H1 (cell line): ENCODE results near the gene RTEL1. TPM values are rescaled to one million over a fixed set of nuclear protein-coding genes. Genes with fewer than 3 reads are reported as not detected.

Experiments
- CTCF ChIA-PET: fragments of 300-600 bp; sonication (Branson Sonifier 250); formaldehyde crosslinking; loops from one replicate; lab custom pipeline; 2021; ENCODE audit not compliant: partially characterized antibody; lab: Charles Lee
- POLR2A ChIA-PET: fragments of 300-600 bp; sonication (Branson Sonifier 250); formaldehyde crosslinking; loops from one replicate; lab custom pipeline; 2021; ENCODE audit warnings: inconsistent platforms; ENCODE audit not compliant: partially characterized antibody; lab: Charles Lee
- DNase-seq, 2 experiments: peaks; one replicate each; pipeline versions ENCODE4 v3.0.0 to v3.0.0-alpha.2; 2010 to 2022; ENCODE audit warnings: low spot score in 2 of 2, low read depth in 1 of 2, mixed read lengths in 1 of 2
- FAIRE-seq: peaks from 2 replicates; lab custom pipeline; 2011; peaks lifted over from hg19 to GRCh38; lab: Jason Lieb, UNC
- H2AFZ ChIP-seq: 2 replicates; pipeline ENCODE4 v1.8.1; 2012; ENCODE audit warnings: low read length, inconsistent platforms
- H2AK5ac ChIP-seq: 2 replicates; pipeline ENCODE4 v1.6.1; 2013; ENCODE audit warnings: low read depth, low read length
- H2BK120ac ChIP-seq: replicated peaks from 2 replicates; pipeline ENCODE3; 2013; ENCODE audit warnings: low read depth, low read length, inconsistent platforms
- H2BK12ac ChIP-seq: 2 replicates; pipeline ENCODE4 v1.6.1; 2013; ENCODE audit warnings: low read depth, low read length
- H2BK15ac ChIP-seq: 2 replicates; pipeline ENCODE4 v1.6.1; 2013; ENCODE audit warnings: low read length
- H2BK20ac ChIP-seq: 2 replicates; pipeline ENCODE4 v1.6.1; 2013; ENCODE audit warnings: low read length
- H2BK5ac ChIP-seq: 2 replicates; pipeline ENCODE4 v1.6.1; 2013; ENCODE audit warnings: low read depth, low read length
- H3K14ac ChIP-seq: 2 replicates; pipeline ENCODE4 v1.6.1; 2013; ENCODE audit warnings: inconsistent platforms; ENCODE audit not compliant: insufficient read length
- H3K18ac ChIP-seq: 2 replicates; pipeline ENCODE4 v1.6.1; 2013; ENCODE audit warnings: low read length; ENCODE audit errors: extremely low read depth
- H3K23ac ChIP-seq: 2 replicates; pipeline ENCODE4 v1.6.1; 2013; ENCODE audit warnings: inconsistent platforms; ENCODE audit not compliant: insufficient read length
- H3K23me2 ChIP-seq: 2 replicates; pipeline ENCODE4 v1.6.1; 2013; ENCODE audit warnings: low read depth, low read length
- H3K27ac ChIP-seq: 2 replicates; pipeline ENCODE4 v1.6.1; 2011; ENCODE audit warnings: low read depth, low read length, inconsistent platforms
- H3K27me3 ChIP-seq, 4 experiments: replicated peaks in 1 of 4; 1 replicate in 1 of 4; 2 replicates in 3 of 4; pipeline versions ENCODE4 v1.6.1 to v1.8.1; 2011 to 2013; ENCODE audit warnings: low read length in 3 of 4, mild to moderate bottlenecking in 3 of 4, inconsistent platforms in 2 of 4, mixed read lengths in 2 of 4, moderate library complexity in 1 of 4; ENCODE audit not compliant: control insufficient read depth in 3 of 4, insufficient read depth in 3 of 4; ENCODE audit errors: extremely low read depth in 1 of 4
- H3K36me3 ChIP-seq, 4 experiments: 2 replicates each; pipeline versions ENCODE4 v1.6.1 to v1.8.1; 2011 to 2013; ENCODE audit warnings: mild to moderate bottlenecking in 4 of 4, low read length in 3 of 4, moderate library complexity in 2 of 4, control low read depth in 1 of 4, inconsistent platforms in 1 of 4; ENCODE audit not compliant: insufficient read depth in 4 of 4, control insufficient read depth in 2 of 4
- H3K4ac ChIP-seq: replicated peaks from 2 replicates; pipeline ENCODE3; 2013; ENCODE audit warnings: low read length, low read depth, mixed read lengths, inconsistent platforms; ENCODE audit not compliant: insufficient read length
- H3K4me1 ChIP-seq, 4 experiments: replicated peaks in 1 of 4; 1 replicate in 1 of 4; 2 replicates in 3 of 4; pipeline versions ENCODE4 v1.6.1 to v1.8.1; 2011 to 2013; ENCODE audit warnings: low read length in 3 of 4, inconsistent platforms in 2 of 4, mixed read lengths in 1 of 4; ENCODE audit not compliant: insufficient read depth in 4 of 4, control insufficient read depth in 3 of 4
- H3K4me2 ChIP-seq, 2 experiments: 2 replicates each; pipeline versions ENCODE4 v1.6.1 to v1.8.1; 2011 to 2013; ENCODE audit warnings: low read depth in 2 of 2, low read length in 2 of 2, control low read depth in 1 of 2, inconsistent platforms in 1 of 2, mild to moderate bottlenecking in 1 of 2; ENCODE audit not compliant: insufficient read depth in 1 of 2
- H3K4me3 ChIP-seq, 4 experiments: fragments of 200-600, 300-600 bp in 1 of 4; sonication (generic), shearing (Covaris generic), sonication (Bioruptor Twin) in 1 of 4; 2 replicates each; pipeline versions ENCODE4 v1.5.1 to v1.8.1; 2011 to 2016; ENCODE audit warnings: low read length in 4 of 4, low read depth in 3 of 4, control low read depth in 2 of 4, inconsistent platforms in 2 of 4, mild to moderate bottlenecking in 2 of 4, mixed read lengths in 1 of 4, moderate library complexity in 1 of 4; ENCODE audit not compliant: insufficient read depth in 2 of 4; ENCODE audit errors: extremely low read depth in 1 of 4
- H3K56ac ChIP-seq: replicated peaks from 2 replicates; pipeline ENCODE3; 2013; ENCODE audit warnings: low read depth, mild to moderate bottlenecking, mixed read lengths, low read length, inconsistent platforms; ENCODE audit not compliant: insufficient read length
- H3K79me1 ChIP-seq: 2 replicates; pipeline ENCODE4 v1.6.1; 2013; ENCODE audit warnings: low read depth, low read length, control low read depth
- H3K79me2 ChIP-seq, 2 experiments: 2 replicates each; pipeline versions ENCODE4 v1.6.1 to v1.8.1; 2012 to 2013; ENCODE audit warnings: low read length in 2 of 2, mild to moderate bottlenecking in 2 of 2, inconsistent platforms in 1 of 2; ENCODE audit not compliant: insufficient read depth in 2 of 2, control insufficient read depth in 1 of 2
- H3K9ac ChIP-seq, 4 experiments: replicated peaks in 1 of 4; 1 replicate in 1 of 4; 2 replicates in 3 of 4; pipeline versions ENCODE4 v1.6.1 to v1.8.1; 2011 to 2013; ENCODE audit warnings: low read depth in 3 of 4, low read length in 3 of 4, control low read depth in 2 of 4, mild to moderate bottlenecking in 2 of 4, moderate library complexity in 2 of 4, inconsistent platforms in 1 of 4; ENCODE audit errors: extremely low read depth in 1 of 4
- H3K9me3 ChIP-seq, 2 experiments: 2 replicates each; pipeline versions ENCODE4 v1.6.1 to v1.8.1; 2012 to 2013; ENCODE audit warnings: mild to moderate bottlenecking in 2 of 2, moderate library complexity in 2 of 2, control low read depth in 1 of 2, inconsistent platforms in 1 of 2, low read depth in 1 of 2, low read length in 1 of 2, mixed read lengths in 1 of 2; ENCODE audit not compliant: insufficient read depth in 2 of 2
- H4K20me1 ChIP-seq, 2 experiments: replicated peaks in 1 of 2; 2 replicates each; pipeline versions ENCODE3 to v1.8.1; 2011 to 2013; ENCODE audit warnings: inconsistent platforms in 2 of 2, low read length in 2 of 2, mild to moderate bottlenecking in 1 of 2; ENCODE audit not compliant: insufficient read depth in 2 of 2, control insufficient read depth in 1 of 2
- H4K5ac ChIP-seq: 2 replicates; pipeline ENCODE4 v1.6.1; 2013; ENCODE audit warnings: low read length, low read depth, mixed read lengths, inconsistent platforms; ENCODE audit not compliant: insufficient read length
- H4K8ac ChIP-seq: 2 replicates; pipeline ENCODE4 v1.8.0; 2013; ENCODE audit warnings: mild to moderate bottlenecking, moderate library complexity, low read length, inconsistent platforms; ENCODE audit not compliant: insufficient read depth; ENCODE audit errors: extremely low read depth
- H4K91ac ChIP-seq: replicated peaks from 2 replicates; pipeline ENCODE3; 2013; ENCODE audit warnings: low read length, mixed read lengths, inconsistent platforms; ENCODE audit not compliant: insufficient read length
- BACH1 ChIP-seq: IDR thresholded peaks from 2 replicates; pipeline ENCODE4 v1.6.1; 2012; ENCODE audit warnings: low read length, improper control_type of control experiment
- CBX5 ChIP-seq: fragments of 300-800, 300-1000 bp; sonication (generic); IDR thresholded peaks from 2 replicates; pipeline ENCODE4 v1.7.1; 2016; ENCODE audit warnings: antibody characterized with exemption, low read length, low read depth
- JUND ChIP-seq: IDR thresholded peaks from 2 replicates; pipeline ENCODE4 v1.6.1; 2011; ENCODE audit warnings: mild to moderate bottlenecking, improper control_type of control experiment, low read length
- MAFK ChIP-seq: IDR thresholded peaks from 2 replicates; pipeline ENCODE4 v1.6.1; 2012; ENCODE audit warnings: low read depth, mild to moderate bottlenecking, improper control_type of control experiment, low read length
- NANOG ChIP-seq: IDR thresholded peaks from 2 replicates; pipeline ENCODE4 v1.6.1; 2011; ENCODE audit warnings: low read length, low read depth, mild to moderate bottlenecking, inconsistent platforms; ENCODE audit not compliant: insufficient read depth, poor library complexity, severe bottlenecking
- POLR2A ChIP-seq, 2 experiments: IDR thresholded peaks; 1 replicate in 1 of 2; 2 replicates in 1 of 2; pipeline ENCODE4 v1.6.1; 2011; ENCODE audit warnings: low read depth in 2 of 2, low read length in 2 of 2, mild to moderate bottlenecking in 2 of 2; ENCODE audit errors: control extremely low read depth in 1 of 2
- POLR2AphosphoS5 ChIP-seq: IDR thresholded peaks from 2 replicates; pipeline ENCODE4 v1.6.1; 2011; ENCODE audit warnings: low read depth, low read length
- POU5F1 ChIP-seq: IDR thresholded peaks from 2 replicates; pipeline ENCODE4 v1.6.1; 2011; ENCODE audit warnings: low read depth, mild to moderate bottlenecking, low read length, moderate library complexity
- RBBP5 ChIP-seq: IDR thresholded peaks from 2 replicates; pipeline ENCODE4 v1.7.1; 2012; ENCODE audit warnings: low read depth, mild to moderate bottlenecking, inconsistent platforms, low read length, moderate library complexity, borderline replicate concordance
- SIRT6 ChIP-seq: IDR thresholded peaks from one replicate; pipeline ENCODE4 v1.7.1; 2012; ENCODE audit warnings: low read length, inconsistent platforms
- SRF ChIP-seq: IDR thresholded peaks from 2 replicates; pipeline ENCODE4 v1.6.1; 2011; ENCODE audit warnings: mild to moderate bottlenecking, low read depth, low read length, moderate library complexity
- WGBS, 2 experiments: shearing (Covaris generic) in 1 of 2; methylation state at CpG; one replicate each; pipeline versions ENCODE4 v1.1.6 to v1.1.7; 2013 to 2015; ENCODE audit warnings: low lambda C conversion rate in 2 of 2, mixed read lengths in 2 of 2, inconsistent platforms in 1 of 2, low coverage in 1 of 2, missing lambda C conversion rate in 1 of 2; ENCODE audit not compliant: insufficient replicate concordance in 2 of 2, insufficient coverage in 1 of 2, insufficient read length in 1 of 2; ENCODE audit errors: extremely low coverage in 1 of 2, missing lambda C conversion rate in 1 of 2; 5-methylcytosine and 5-hydroxymethylcytosine counted together
- polyA plus RNA-seq, 7 experiments: library from polyadenylated mRNA; depleted of rRNA in 3 of 7; stranded (reverse) in 5 of 7; unstranded in 2 of 7; fragments of >200 nt in 5 of 7; fragments of 200-250 nt in 2 of 7; gene quantifications; 1 replicate in 5 of 7; 2 replicates in 1 of 7; 4 replicates in 1 of 7; pipeline versions ENCODE4 v1.2.1 to v1.2.3, GENCODE V29; 2011 to 2013; ENCODE audit warnings: missing spikeins in 2 of 7, mixed read lengths in 2 of 7
- total RNA-seq: library from RNA; stranded (reverse); fragmentation: NEBNext Ultra II Directional; extraction: Animal tissue kit (Norgen Biotek cat#: 25700); gene quantifications from 2 replicates; pipeline ENCODE4 v1.2.1, GENCODE V29; 2021
- TF ChIP-seq, protein P1 (sequence below): IDR thresholded peaks from 2 replicates; pipeline ENCODE4 v1.6.1; 2012; ENCODE audit warnings: inconsistent platforms

The RTEL1 gene
- total and polyA plus RNA-seq, 2 of the 8 experiments (the other 6 are each of a cell fraction or from before 2014, with no cell fraction given), result 16.2 to 37.1 TPM

DNA sequence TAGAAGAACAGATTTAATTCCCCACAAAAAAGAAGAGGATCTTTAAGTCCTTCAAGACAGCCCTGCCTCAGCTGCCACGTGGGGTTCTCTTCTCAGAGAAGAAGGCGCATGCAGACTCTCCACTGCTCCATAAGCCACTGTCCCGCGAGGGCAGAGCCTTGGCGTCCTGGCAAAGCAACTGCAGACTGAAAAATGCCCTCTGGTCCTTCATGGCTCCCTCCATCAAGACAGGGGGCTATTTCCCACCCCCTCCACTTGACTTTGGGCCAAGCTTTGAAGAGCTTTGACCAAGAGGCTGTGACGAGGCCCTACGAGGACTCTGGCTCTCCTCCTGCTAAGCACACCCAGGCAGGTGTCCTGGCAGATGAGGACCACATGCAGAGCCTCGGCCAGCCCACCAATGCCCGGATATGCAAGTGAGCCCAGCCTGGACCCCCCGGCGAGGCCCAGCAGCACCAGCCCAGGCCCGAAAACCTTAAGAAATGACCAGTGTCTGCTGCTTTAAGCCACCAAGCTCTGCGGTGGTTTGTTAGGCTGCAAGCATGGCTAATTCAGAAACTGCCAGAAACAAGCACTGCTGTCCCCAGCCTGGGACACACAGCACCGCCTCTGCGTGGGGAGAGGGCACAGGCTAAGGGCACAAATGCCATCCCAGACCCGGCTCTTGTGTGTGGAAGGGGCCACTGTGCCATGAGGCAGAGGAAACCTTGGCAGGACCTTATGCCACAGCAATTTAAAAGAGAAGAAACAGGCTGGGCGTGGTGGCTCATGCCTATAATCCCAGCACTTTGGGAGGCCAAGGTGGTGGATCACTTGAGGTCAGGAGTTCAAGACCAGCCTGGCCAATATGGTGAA, 47.3 kb upstream of the RTEL1 start:
- Histone ChIP-seq H4K91ac (no peak overlapping the region), H3K79me1 (0 out of 2 replicates have a peak, but pooled peaks cover 2% of the 10 kb centered on the region), H3K14ac (no peak overlapping the region), H3K79me2 (peaks cover 0 to 17% of the 10 kb centered on the region in 2 experiments; a peak in 1 of 4 replicates), H3K23ac (no peak overlapping the region), H2AK5ac (no peak overlapping the region), H4K5ac (no peak overlapping the region), H3K4me2 (no peak overlapping the region), H3K27me3 (no peaks in the 10 kb centered on the region), H4K20me1 (peaks cover 0 to 3% of the 10 kb centered on the region in 2 experiments), H3K9ac (no peak overlapping the region), H3K4me3 (no peak overlapping the region), H4K8ac (peak overlapping the region; percentile 29; the same call in 1 of the 2 replicates), H2BK15ac (no peak overlapping the region), H3K4ac (no peak overlapping the region), H2BK5ac (peak overlapping the region; percentile 44; the same call in 1 of the 2 replicates), H3K36me3 (peaks cover 0 to 12% (median 7%) of the 10 kb centered on the region in 4 experiments; a peak in 3 of 8 replicates), H2BK12ac (no peak overlapping the region), H3K18ac (no peak overlapping the region), H2BK20ac (no peak overlapping the region), H3K27ac (no peak overlapping the region), H3K9me3 (peaks cover 9% of the 10 kb centered on the region in 2 experiments; a peak in 3 of 4 replicates), H3K4me1 (no peaks in the 10 kb centered on the region), H3K23me2 (no peaks in the 10 kb centered on the region), H2BK120ac (no peak overlapping the region), H2AFZ (no peak overlapping the region), H3K56ac (no peak overlapping the region)
- ChIA-PET CTCF (interaction anchor here (0.7 to 2.2 kb wide), 3 partner anchors 11 to 73 kb away, joined by 4 to 13 read pairs (median 8); partner anchors contain the start of gene PTK6), POLR2A (interaction anchor here (0.7 to 1.6 kb wide), 2 partner anchors 97 to 258 kb away, joined by 3 read pairs; partner anchors contain the start of genes ARFRP1 and ZGPAT)
- DNase-seq, result no peak
- no peak for FAIRE-seq
- WGBS, 2 experiments, result 88% methylated on average over 17 of the region's 17 CpGs; no CpG with 5 or more reads in 1 of the 2 experiments
- no peak for TF ChIP-seq CBX5
- TF ChIP-seq POLR2AphosphoS5, result no peak
- no peak for TF ChIP-seq BACH1
- TF ChIP-seq POLR2A (IDR thresholded peaks at IDR 0.05; ENCODE audit: control extremely low read depth in 1 of 2, low read depth in 2 of 2, low read length in 2 of 2), result no peak
- no peak for TF ChIP-seq SIRT6
- no peak for TF ChIP-seq POU5F1
- no peak for TF ChIP-seq JUND
- TF ChIP-seq SRF, result no peak
- TF ChIP-seq MAFK, result no peak
- TF ChIP-seq NANOG, result no peak
- TF ChIP-seq, protein P1, sequence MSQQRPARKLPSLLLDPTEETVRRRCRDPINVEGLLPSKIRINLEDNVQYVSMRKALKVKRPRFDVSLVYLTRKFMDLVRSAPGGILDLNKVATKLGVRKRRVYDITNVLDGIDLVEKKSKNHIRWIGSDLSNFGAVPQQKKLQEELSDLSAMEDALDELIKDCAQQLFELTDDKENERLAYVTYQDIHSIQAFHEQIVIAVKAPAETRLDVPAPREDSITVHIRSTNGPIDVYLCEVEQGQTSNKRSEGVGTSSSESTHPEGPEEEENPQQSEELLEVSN, result no peak
- TF ChIP-seq RBBP5, result no peak
